ENCODE results near the gene CGB1. TPM values are rescaled to one million over a fixed set of nuclear protein-coding genes. Genes with fewer than 3 reads are reported as not detected.

The CGB1 gene
- total and polyA plus RNA-seq, 10 of the 15 experiments (the other 5 are each of a cell fraction or from before 2014, with no cell fraction given): not detected

- RAD21 ChIA-PET (ENCODE audit: unreplicated experiment): interaction anchor here (0.7 to 2.4 kb wide), 24 partner anchors 15 to 648 kb away, joined by 3 to 17 read pairs (median 5); partner anchors contain the start of genes BCAT2, CA11, CGB2 and DBP
- TF ChIP-seq STAT1 (conservative IDR thresholded peaks at IDR 0.05) (peak; percentile 86; the same call in 1 of the 2 replicates), USF1 (IDR thresholded peaks at IDR 0.05; ENCODE audit: borderline replicate concordance, extremely low read length, insufficient read depth, low read depth, low read length) (no peak), HDAC2 (IDR thresholded peaks at IDR 0.05) (no peak), RAD21 (IDR thresholded peaks at IDR 0.05; ENCODE audit: insufficient read depth, low read depth, low read length) (0 out of 2 replicates have a peak, but pooled peaks have one; percentile 32), FOS (IDR thresholded peaks at IDR 0.05; ENCODE audit: borderline replicate concordance, extremely low read depth, insufficient read length) (peak; percentile 55), TCF12 (IDR thresholded peaks at IDR 0.05; ENCODE audit: low read depth, low read length) (no peak; the same call in 1 of the 2 replicates), SIN3A (IDR thresholded peaks at IDR 0.05; ENCODE audit: low read depth, low read length) (peak; percentile 87), ZNF592 (IDR thresholded peaks at IDR 0.05) (no peak), ZSCAN29 (IDR thresholded peaks at IDR 0.05) (no peak; the same call in 1 of the 2 replicates), RELA (IDR thresholded peaks at IDR 0.05; ENCODE audit: borderline replicate concordance, partially characterized antibody) (peak; percentile 81), ZNF207 (IDR thresholded peaks at IDR 0.05; ENCODE audit: borderline replicate concordance) (peak; percentile 76; the same call in 1 of the 2 replicates), MEF2B (IDR thresholded peaks at IDR 0.05; ENCODE audit: partially characterized antibody, poor library complexity, severe bottlenecking) (no peak), STAT3 (IDR thresholded peaks at IDR 0.05; ENCODE audit: low read depth, low read length) (no peak), PAX8 (IDR thresholded peaks at IDR 0.05) (no peak), SP1 (IDR thresholded peaks at IDR 0.05; ENCODE audit: low read depth, low read length) (peak; percentile 96), YBX1 (IDR thresholded peaks at IDR 0.05) (no peak), SMAD1 (IDR thresholded peaks at IDR 0.05; ENCODE audit: low read depth, partially characterized antibody) (no peak), RCOR1 (conservative IDR thresholded peaks at IDR 0.05; ENCODE audit: low read depth, low read length) (no peak), CEBPB (IDR thresholded peaks at IDR 0.05; ENCODE audit: borderline replicate concordance in 1 of 2, low read depth in 2 of 2, low read length in 2 of 2) (no peak)
These were observed 43.3 kb downstream of the CGB1 start, which contains the start of the genes GYS1 and RUVBL2 for GRCh38 chr19:48993175-48994034. TSS of gene GYS1 (minus strand) at chr19:48993309. CDS start at chr19:48993112, 197 bp downstream. TSS of gene RUVBL2 (plus strand) at chr19:48993887. CDS start at chr19:48993912, 25 bp downstream.

More at GRCh38 chr19:48993175-48994034, 43.3 kb downstream of the CGB1 start, which contains the start of the genes GYS1 and RUVBL2:
- Histone ChIP-seq H3K4me3 (peak within 1 kb of the TSS; percentile 93), H2AFZ (ENCODE audit: control insufficient read depth, low read depth, low read length) (peak within 1 kb of the TSS; percentile 86), H3K27ac (ENCODE audit: control insufficient read depth, insufficient read depth) (peak within 1 kb of the TSS; percentile 86), H4K20me1 (ENCODE audit: control insufficient read depth, insufficient read depth) (no peaks in the 10 kb centered on the region), H3K27me3 (replicated peaks in 1 of 2; ENCODE audit: control insufficient read depth in 2 of 2, insufficient read depth in 2 of 2, low read length in 1 of 2) (no peaks in the 10 kb centered on the region), H3K4me1 (ENCODE audit: control insufficient read depth, insufficient read depth, low read length) (peaks cover 3% of the 10 kb centered on the region), H3K4me2 (ENCODE audit: control insufficient read depth, insufficient read depth) (peak within 1 kb of the TSS; percentile 80), H3K9me3 (replicated peaks; ENCODE audit: control insufficient read depth, insufficient read depth, low read length) (no peaks in the 10 kb centered on the region), H3K79me2 (ENCODE audit: control insufficient read depth, insufficient read depth, low read length) (peaks cover 53% of the 10 kb centered on the region), H3K36me3 (ENCODE audit: control insufficient read depth in 2 of 2, insufficient read depth in 2 of 2, low read length in 1 of 2) (peaks cover 0 to 7% of the 10 kb centered on the region in 2 experiments; a peak in 3 of 4 replicates), H3K9ac (ENCODE audit: control insufficient read depth, insufficient read depth, low read length) (peak within 1 kb of the TSS; percentile 91)
- no TSS peak for BruUV-seq (replicated peaks)
- in situ Hi-C loops (cut with MboI) (no loop called here), intact Hi-C loops (cut with micrococcal nuclease; ENCODE audit: unreplicated experiment) (no loop called here)
- ATAC-seq (peak; percentile 96), FAIRE-seq (peak; percentile 100), DNase-seq (ENCODE audit: low read depth, low spot score) (peak; percentile 98)
- ChIA-PET POLR2A (interaction anchor here (0.5 to 3.6 kb wide), 36 partner anchors 8 to 1467 kb away, joined by 3 to 41 read pairs (median 4); partner anchors contain the start of genes ALDH16A1, BAX, CD37 and FTL), SMC1A (ENCODE audit: uncharacterized antibody, unreplicated experiment) (interaction anchor here (0.5 to 1.9 kb wide), 17 partner anchors 10 to 1787 kb away, joined by 3 to 11 read pairs (median 4); partner anchors contain the start of genes CA11 and FTL), CTCF (interaction anchor here (0.6 to 4.0 kb wide), 41 partner anchors 9 to 789 kb away, joined by 3 to 55 read pairs (median 5); partner anchors contain the start of genes CA11, CGB2, HSD17B14 and LHB)
- WGBS (ENCODE audit: insufficient coverage, insufficient replicate concordance, low lambda C conversion rate, missing lambda C conversion rate): under 1% methylated on average over 56 of the region's 56 CpGs
